Fibroblast of villous mesenchyme (primary cell): ENCODE results near the gene RRP1B. TPM values are rescaled to one million over a fixed set of nuclear protein-coding genes. Genes with fewer than 3 reads are reported as not detected.

ENCODE experiments used
- DNase-seq: peaks from one replicate; pipeline ENCODE4 v3.0.0-alpha.2; 2010; ENCODE audit warnings: low read depth
- H3K4me3 ChIP-seq: 2 replicates; pipeline ENCODE4 v1.5.1; 2011; ENCODE audit warnings: low read depth, mild to moderate bottlenecking, low read length
- CTCF ChIP-seq: IDR thresholded peaks from 2 replicates; pipeline ENCODE4 v1.5.1; 2012; ENCODE audit warnings: low read depth, mild to moderate bottlenecking, low read length; ENCODE audit not compliant: insufficient read depth
- total RNA-seq: library from RNA; depleted of rRNA; stranded (reverse); fragments of >200 nt; gene quantifications from 2 replicates; pipeline ENCODE4 v1.2.3, GENCODE V29; 2012

Gene RRP1B
- total RNA-seq, 1 donor, result 36.3 TPM

GRCh38 chr21:43686811-43687565, 27.6 kb downstream of the RRP1B start:
- DNase-seq, result no peak
- TF ChIP-seq CTCF, result no peak
- no peak overlapping the region for H3K4me3 ChIP-seq

- no peak for TF ChIP-seq CTCF
- DNase-seq, result no peak
- H3K4me3 ChIP-seq, result no peak overlapping the region
These were observed 28.4 kb downstream of the RRP1B start for GRCh38 chr21:43687566-43688399.

- H3K4me3 ChIP-seq, result no peak overlapping the region
- TF ChIP-seq CTCF, result no peak
- no peak for DNase-seq
These were observed 29.5 kb downstream of the RRP1B start for GRCh38 chr21:43688906-43689305.

- H3K4me3 ChIP-seq, result no peak overlapping the region
- no peak for TF ChIP-seq CTCF
- DNase-seq, result no peak
These were observed 30.4 kb downstream of the RRP1B start for GRCh38 chr21:43689556-43690337.

- no peak for TF ChIP-seq CTCF
- H3K4me3 ChIP-seq, result no peak overlapping the region
These were observed 31.0 kb downstream of the RRP1B start for GRCh38 chr21:43690346-43690745.

GRCh38 chr21:43691086-43691795, 31.9 kb downstream of the RRP1B start:
- DNase-seq, result no peak
- H3K4me3 ChIP-seq, result no peak overlapping the region
- TF ChIP-seq CTCF, result no peak

More at GRCh38 chr21:43690346-43690745, 31.0 kb downstream of the RRP1B start:
- no peak for DNase-seq
